ENCODE data around the gene ULK4.
"Not testable (repeated sequence)": the region's sequence is repeated elsewhere in the genome, so short reads cannot be mapped to it uniquely, and the experiment has no call there.

The ULK4 gene

GRCh38 chr3:41836360-41837134 lies 125.4 kb downstream of the ULK4 start:
- in situ Hi-C loops (cut with MboI; ENCODE audit: low sequenced_read_pairs): no loop called here
- DNase-seq (ENCODE audit: low spot score in 2 of 2): no peak
- H3K36me3 ChIP-seq (replicated peaks): no peaks in the 10 kb centered on the region

GRCh38 chr3:41833628-41834027 lies 128.3 kb downstream of the ULK4 start:
- no peak for DNase-seq (ENCODE audit: low spot score in 2 of 2)
- no peaks in the 10 kb centered on the region for H3K27me3 ChIP-seq (ENCODE audit: low read depth)
- H3K4me3 ChIP-seq: no peak overlapping the region
- no peaks in the 10 kb centered on the region for H3K9me3 ChIP-seq
- in situ Hi-C loops (cut with MboI; ENCODE audit: low sequenced_read_pairs): no loop called here
- no peaks in the 10 kb centered on the region for H3K36me3 ChIP-seq (replicated peaks)
- no peaks in the 10 kb centered on the region for H3K4me1 ChIP-seq

More at GRCh38 chr3:41836360-41837134, 125.4 kb downstream of the ULK4 start:
- Histone ChIP-seq H3K4me1 (no peaks in the 10 kb centered on the region), H3K9me3 (no peaks in the 10 kb centered on the region), H3K27me3 (ENCODE audit: low read depth) (no peaks in the 10 kb centered on the region), H3K4me3 (no peak overlapping the region)

- no peaks in the 10 kb centered on the region for H3K36me3 ChIP-seq (replicated peaks)
- H3K4me1 ChIP-seq: no peaks in the 10 kb centered on the region
- in situ Hi-C loops (cut with MboI; ENCODE audit: low sequenced_read_pairs): no loop called here
- no peak overlapping the region for H3K4me3 ChIP-seq
- no peaks in the 10 kb centered on the region for H3K27me3 ChIP-seq (ENCODE audit: low read depth)
- DNase-seq (ENCODE audit: low spot score in 2 of 2): no peak
- H3K9me3 ChIP-seq: no peaks in the 10 kb centered on the region
Measured at GRCh38 chr3:41819236-41819635, 142.7 kb downstream of the ULK4 start.

GRCh38 chr3:41808618-41809017 lies 153.3 kb downstream of the ULK4 start:
- no peak for DNase-seq (ENCODE audit: low spot score in 2 of 2)
- Histone ChIP-seq H3K4me1 (no peaks in the 10 kb centered on the region), H3K27me3 (ENCODE audit: low read depth) (no peaks in the 10 kb centered on the region), H3K9me3 (no peaks in the 10 kb centered on the region), H3K36me3 (replicated peaks) (no peaks in the 10 kb centered on the region), H3K4me3 (no peak overlapping the region)
- in situ Hi-C loops (cut with MboI; ENCODE audit: low sequenced_read_pairs): no loop called here

GRCh38 chr3:41808152-41808551 lies 153.8 kb downstream of the ULK4 start:
- in situ Hi-C loops (cut with MboI; ENCODE audit: low sequenced_read_pairs): no loop called here
- no peaks in the 10 kb centered on the region for H3K4me1 ChIP-seq
- no peaks in the 10 kb centered on the region for H3K36me3 ChIP-seq (replicated peaks)
- no peaks in the 10 kb centered on the region for H3K9me3 ChIP-seq
- no peak overlapping the region for H3K4me3 ChIP-seq
- DNase-seq (ENCODE audit: low spot score in 2 of 2): no peak
- no peaks in the 10 kb centered on the region for H3K27me3 ChIP-seq (ENCODE audit: low read depth)

- no peaks in the 10 kb centered on the region for H3K4me1 ChIP-seq
- no peaks in the 10 kb centered on the region for H3K36me3 ChIP-seq (replicated peaks)
- no peak overlapping the region for H3K4me3 ChIP-seq
- no peaks in the 10 kb centered on the region; the same call in 1 of the 2 replicates for H3K9me3 ChIP-seq
- in situ Hi-C loops (cut with MboI; ENCODE audit: low sequenced_read_pairs): no loop called here
- no peak for DNase-seq (ENCODE audit: low spot score in 2 of 2)
- no peaks in the 10 kb centered on the region for H3K27me3 ChIP-seq (ENCODE audit: low read depth)
Measured at GRCh38 chr3:41794748-41795589, 166.9 kb downstream of the ULK4 start.

GRCh38 chr3:41792806-41793205 lies 169.1 kb downstream of the ULK4 start:
- Histone ChIP-seq H3K4me1 (no peaks in the 10 kb centered on the region), H3K4me3 (no peak overlapping the region), H3K9me3 (no peaks in the 10 kb centered on the region; the same call in 1 of the 2 replicates), H3K36me3 (replicated peaks) (no peaks in the 10 kb centered on the region), H3K27me3 (ENCODE audit: low read depth) (no peaks in the 10 kb centered on the region)
- in situ Hi-C loops (cut with MboI; ENCODE audit: low sequenced_read_pairs): no loop called here
- DNase-seq (ENCODE audit: low spot score in 2 of 2): no peak

- H3K27me3 ChIP-seq (ENCODE audit: low read depth): no peaks in the 10 kb centered on the region
- DNase-seq (ENCODE audit: low spot score in 2 of 2): no peak
- no peak overlapping the region for H3K4me3 ChIP-seq
- no peaks in the 10 kb centered on the region for H3K36me3 ChIP-seq (replicated peaks)
- H3K9me3 ChIP-seq: no peaks in the 10 kb centered on the region
- H3K4me1 ChIP-seq: no peaks in the 10 kb centered on the region
- in situ Hi-C loops (cut with MboI; ENCODE audit: low sequenced_read_pairs): no loop called here
Measured at GRCh38 chr3:41769106-41769505, 192.8 kb downstream of the ULK4 start.

- Histone ChIP-seq H3K4me1 (no peaks in the 10 kb centered on the region), H3K36me3 (replicated peaks) (no peaks in the 10 kb centered on the region), H3K27me3 (ENCODE audit: low read depth) (no peaks in the 10 kb centered on the region), H3K4me3 (no peak overlapping the region), H3K9me3 (no peaks in the 10 kb centered on the region)
- DNase-seq (ENCODE audit: low spot score in 2 of 2): no peak
- in situ Hi-C loops (cut with MboI; ENCODE audit: low sequenced_read_pairs): no loop called here
Measured at GRCh38 chr3:41768363-41768762, 193.5 kb downstream of the ULK4 start.

- H3K27me3 ChIP-seq (ENCODE audit: low read depth); H3K4me3 ChIP-seq; H3K9me3 ChIP-seq; H3K4me1 ChIP-seq; DNase-seq (ENCODE audit: low spot score in 2 of 2); H3K36me3 ChIP-seq (replicated peaks); in situ Hi-C loops (cut with MboI; ENCODE audit: low sequenced_read_pairs): not testable (repeated sequence)
Measured at GRCh38 chr3:41762867-41763266, 199.0 kb downstream of the ULK4 start.

GRCh38 chr3:41753651-41754050 lies 208.3 kb downstream of the ULK4 start:
- no peaks in the 10 kb centered on the region for H3K9me3 ChIP-seq
- H3K27me3 ChIP-seq (ENCODE audit: low read depth): no peaks in the 10 kb centered on the region
- H3K36me3 ChIP-seq (replicated peaks): no peaks in the 10 kb centered on the region
- H3K4me3 ChIP-seq: no peak overlapping the region
- DNase-seq (ENCODE audit: low spot score in 2 of 2): no peak
- no peaks in the 10 kb centered on the region for H3K4me1 ChIP-seq
- in situ Hi-C loops (cut with MboI; ENCODE audit: low sequenced_read_pairs): no loop called here

- H3K4me3 ChIP-seq: no peak overlapping the region
- in situ Hi-C loops (cut with MboI; ENCODE audit: low sequenced_read_pairs): no loop called here
- no peaks in the 10 kb centered on the region for H3K27me3 ChIP-seq (ENCODE audit: low read depth)
- no peaks in the 10 kb centered on the region for H3K4me1 ChIP-seq
- no peaks in the 10 kb centered on the region for H3K36me3 ChIP-seq (replicated peaks)
- no peaks in the 10 kb centered on the region for H3K9me3 ChIP-seq
- no peak for DNase-seq (ENCODE audit: low spot score in 2 of 2)
Measured at GRCh38 chr3:41751597-41751996, 210.3 kb downstream of the ULK4 start.

GRCh38 chr3:41749988-41750387 lies 211.9 kb downstream of the ULK4 start:
- Histone ChIP-seq H3K27me3 (ENCODE audit: low read depth) (no peaks in the 10 kb centered on the region), H3K4me3 (no peak overlapping the region), H3K9me3 (no peaks in the 10 kb centered on the region), H3K4me1 (no peaks in the 10 kb centered on the region), H3K36me3 (replicated peaks) (no peaks in the 10 kb centered on the region)
- in situ Hi-C loops (cut with MboI; ENCODE audit: low sequenced_read_pairs): no loop called here
- DNase-seq (ENCODE audit: low spot score in 2 of 2): no peak

GRCh38 chr3:41746215-41746614 lies 215.7 kb downstream of the ULK4 start:
- in situ Hi-C loops (cut with MboI; ENCODE audit: low sequenced_read_pairs): no loop called here
- DNase-seq (ENCODE audit: low spot score in 2 of 2): no peak
- no peak overlapping the region for H3K4me3 ChIP-seq
- no peaks in the 10 kb centered on the region for H3K9me3 ChIP-seq
- H3K36me3 ChIP-seq (replicated peaks): no peaks in the 10 kb centered on the region
- H3K4me1 ChIP-seq: no peaks in the 10 kb centered on the region
- no peaks in the 10 kb centered on the region for H3K27me3 ChIP-seq (ENCODE audit: low read depth)

Measured in HAP-1 (cell line).